CD4-positive, alpha-beta memory T cell (primary cell): ENCODE measurements around the gene IL4I1. TPM values are rescaled to one million over a fixed set of nuclear protein-coding genes. Genes with fewer than 3 reads are reported as not detected.

ENCODE experiments used
- CTCF ChIA-PET: fragments of 350-600 bp; sonication (Branson Sonifier 250); formaldehyde crosslinking; loops from one replicate; lab custom pipeline; 2021; ENCODE audit warnings: inconsistent platforms; ENCODE audit not compliant: partially characterized antibody; lab: Charles Lee
- POLR2A ChIA-PET: fragments of 350-600 bp; sonication (Branson Sonifier 250); formaldehyde crosslinking; loops from one replicate; lab custom pipeline; 2021; ENCODE audit not compliant: partially characterized antibody; lab: Charles Lee
- DNase-seq, 5 donors: peaks; one replicate each; pipeline versions ENCODE4 v3.0.0 to v3.0.0-alpha.2; 2020 to 2022; ENCODE audit warnings: mixed read lengths in 1 of 5
- H3K27ac ChIP-seq: one replicate; pipeline ENCODE4 v1.7.0; 2013; ENCODE audit warnings: low read depth, low read length
- H3K27me3 ChIP-seq: 2 replicates; pipeline ENCODE4 v1.7.0; 2013; ENCODE audit warnings: mild to moderate bottlenecking, low read length, moderate library complexity; ENCODE audit not compliant: insufficient read depth
- H3K36me3 ChIP-seq: 2 replicates; pipeline ENCODE4 v1.7.0; 2013; ENCODE audit warnings: mild to moderate bottlenecking, low read length, moderate library complexity; ENCODE audit not compliant: insufficient read depth
- H3K4me1 ChIP-seq: 2 replicates; pipeline ENCODE4 v1.7.0; 2013; ENCODE audit warnings: mild to moderate bottlenecking, low read length, moderate library complexity; ENCODE audit not compliant: insufficient read depth
- H3K4me3 ChIP-seq, 2 donors: one replicate each; pipeline ENCODE4 v1.7.0; 2013; ENCODE audit warnings: low read length in 2 of 2, mild to moderate bottlenecking in 1 of 2
- H3K9me3 ChIP-seq, 2 donors: one replicate each; pipeline ENCODE4 v1.7.0; 2013; ENCODE audit warnings: low read length in 2 of 2, control low read depth in 1 of 2; ENCODE audit not compliant: control insufficient read depth in 1 of 2
- H3K27ac Mint-ChIP-seq, 7 donors: one replicate each; pipeline ENCODE4 v1.8.0; 2020 to 2021; ENCODE audit warnings: mixed read lengths in 7 of 7, mild to moderate bottlenecking in 6 of 7, inconsistent platforms in 3 of 7, moderate library complexity in 3 of 7
- H3K27me3 Mint-ChIP-seq, 2 donors: one replicate each; pipeline ENCODE4 v1.8.0; 2020 to 2021; ENCODE audit warnings: mixed read lengths in 2 of 2
- H3K36me3 Mint-ChIP-seq, 2 donors: one replicate each; pipeline ENCODE4 v1.8.0; 2020 to 2021; ENCODE audit warnings: mixed read lengths in 2 of 2, inconsistent platforms in 1 of 2, mild to moderate bottlenecking in 1 of 2
- H3K4me1 Mint-ChIP-seq, 4 donors: one replicate each; pipeline ENCODE4 v1.8.0; 2020 to 2021; ENCODE audit warnings: mixed read lengths in 4 of 4, mild to moderate bottlenecking in 1 of 4
- H3K4me3 Mint-ChIP-seq, 8 donors: one replicate each; pipeline ENCODE4 v1.8.0; 2020 to 2021; ENCODE audit warnings: mixed read lengths in 8 of 8, mild to moderate bottlenecking in 7 of 8, moderate library complexity in 6 of 8, inconsistent platforms in 3 of 8
- H3K9me3 Mint-ChIP-seq, 8 donors: one replicate each; pipeline ENCODE4 v1.8.0; 2020 to 2021; ENCODE audit warnings: mixed read lengths in 8 of 8, mild to moderate bottlenecking in 5 of 8, inconsistent platforms in 3 of 8, moderate library complexity in 1 of 8
- intact Hi-C: fragments of 100-400 bp; cut with micrococcal nuclease; formaldehyde crosslinking; loops from one replicate; pipeline ENCODE4 v1.15.1; 2023
- polyA plus RNA-seq, 2 donors: library from polyadenylated mRNA; unstranded; fragments of 300-500 nt; fragmentation: Illumina TruSeq; gene quantifications; one replicate each; pipeline ENCODE4 v1.2.3, GENCODE V29; 2021
- total RNA-seq, 2 experiments: library from RNA; stranded (reverse); gene quantifications; one replicate each; pipeline ENCODE4 v1.2.3, GENCODE V29; 2021

The IL4I1 gene
- total and polyA plus RNA-seq, 4 experiments from 2014 or later: 2.6 to 10.4 (median 6.4) TPM

DNA sequence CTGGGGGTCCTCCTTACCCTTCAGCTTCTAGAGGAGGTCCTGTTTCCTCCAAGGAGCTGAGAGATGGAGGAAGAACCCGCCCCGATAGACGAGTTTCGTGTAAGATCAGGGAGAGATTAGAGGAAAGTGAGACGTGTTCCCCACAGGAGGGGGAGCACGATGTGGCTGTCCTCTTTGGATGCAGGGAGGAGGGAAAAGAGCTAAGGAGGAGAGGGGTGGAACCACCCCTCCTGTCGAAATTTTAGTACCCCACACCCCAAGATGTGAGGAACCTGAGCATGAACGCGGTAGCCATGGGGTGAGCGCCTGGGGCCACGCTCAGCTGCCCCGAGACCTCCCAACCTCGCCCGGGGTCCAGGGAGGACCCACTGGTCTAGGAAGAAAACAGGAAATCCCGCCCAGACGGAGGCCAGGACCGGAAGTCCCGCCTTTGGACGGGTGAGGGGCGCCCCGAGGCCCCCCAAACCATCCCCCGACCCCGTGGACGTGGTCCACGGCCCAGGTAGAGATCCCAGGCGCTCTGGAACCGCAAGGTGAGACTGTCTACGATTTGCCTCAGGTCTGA lies 20.7 kb downstream of the IL4I1 start:
- H3K36me3 Mint-ChIP-seq: peaks cover 10 to 16% of the 10 kb centered on the region in 2 donors
- H3K9me3 Mint-ChIP-seq: peaks cover 0 to 2% (median 0%) of the 10 kb centered on the region in 8 donors
- intact Hi-C loops: loop anchor here (2.0 to 5.0 kb wide), 5 partner anchors 21 to 379 kb away; partner anchors contain the start of genes IL4I1, PRMT1, PRR12 and RPS11
- H3K4me1 ChIP-seq: peaks cover 31% of the 10 kb centered on the region
- no peak overlapping the region for H3K4me3 Mint-ChIP-seq
- H3K4me3 ChIP-seq: peak overlapping the region; percentile 97 to 98
- H3K4me1 Mint-ChIP-seq: peaks cover 14 to 46% (median 21%) of the 10 kb centered on the region in 4 donors
- no peak overlapping the region for H3K27ac Mint-ChIP-seq
- ChIA-PET POLR2A (interaction anchor here (1.0 to 5.4 kb wide), 20 partner anchors 8 to 1543 kb away, joined by 3 to 73 read pairs (median 12); partner anchors contain the start of genes AP2A1, ATF5, BCL2L12 and FUZ), CTCF (interaction anchor here (1.1 to 1.6 kb wide), 2 partner anchors 16 to 158 kb away, joined by 3 read pairs; no protein-coding TSS in a partner anchor)
- DNase-seq: peak in 1 of 5 donors; percentile 58
- no peaks in the 10 kb centered on the region for H3K9me3 ChIP-seq
- no peaks in the 10 kb centered on the region for H3K27me3 Mint-ChIP-seq
- H3K27ac ChIP-seq: peak overlapping the region; percentile 95
- H3K27me3 ChIP-seq: no peaks in the 10 kb centered on the region
- peaks cover 17% of the 10 kb centered on the region for H3K36me3 ChIP-seq

DNA sequence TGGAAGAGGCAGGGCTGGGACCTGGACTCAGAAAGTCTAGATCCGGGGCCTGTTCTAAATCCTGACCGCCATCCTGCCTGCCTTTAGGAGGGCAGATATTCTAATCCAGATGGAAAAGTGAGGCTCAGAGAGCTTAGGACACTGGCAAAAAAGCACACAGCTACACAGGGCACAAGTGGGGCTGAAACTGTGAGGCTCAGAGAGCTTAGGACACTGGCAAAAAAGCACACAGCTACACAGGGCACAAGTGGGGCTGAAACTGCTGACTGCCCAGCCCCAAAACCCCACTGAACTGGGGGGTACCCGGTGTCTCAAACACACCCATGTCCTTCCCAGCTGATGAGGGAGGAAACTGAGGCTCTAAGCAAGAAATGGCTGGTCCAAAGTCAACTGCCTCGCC lies 21.5 kb downstream of the IL4I1 start:
- Mint-ChIP-seq H3K27ac (peak overlapping the region in 3 of 7 donors; percentile 70 to 90 (median 80)), H3K27me3 (no peaks in the 10 kb centered on the region), H3K9me3 (peaks cover 0 to 2% (median 0%) of the 10 kb centered on the region in 8 donors), H3K36me3 (peaks cover 10 to 12% of the 10 kb centered on the region in 2 donors), H3K4me1 (peaks cover 16 to 51% (median 25%) of the 10 kb centered on the region in 4 donors), H3K4me3 (peak overlapping the region in 2 of 8 donors; percentile 53 to 54)
- no peak overlapping the region for H3K4me3 ChIP-seq
- POLR2A ChIA-PET: interaction anchor here (1.1 to 5.4 kb wide), 12 partner anchors 7 to 380 kb away, joined by 3 to 73 read pairs (median 32); partner anchors contain the start of genes AP2A1, ATF5, FUZ and IL4I1
- DNase-seq: no peak
- CTCF ChIA-PET: no interaction called here
- peak overlapping the region; percentile 95 for H3K27ac ChIP-seq
- H3K4me1 ChIP-seq: peaks cover 38% of the 10 kb centered on the region
- intact Hi-C loops: loop anchor here (5.0 kb wide), 2 partner anchors 158 to 198 kb away; partner anchors contain the start of gene PRMT1
- no peaks in the 10 kb centered on the region for H3K27me3 ChIP-seq
- H3K9me3 ChIP-seq: no peaks in the 10 kb centered on the region
- peaks cover 9% of the 10 kb centered on the region for H3K36me3 ChIP-seq

DNA sequence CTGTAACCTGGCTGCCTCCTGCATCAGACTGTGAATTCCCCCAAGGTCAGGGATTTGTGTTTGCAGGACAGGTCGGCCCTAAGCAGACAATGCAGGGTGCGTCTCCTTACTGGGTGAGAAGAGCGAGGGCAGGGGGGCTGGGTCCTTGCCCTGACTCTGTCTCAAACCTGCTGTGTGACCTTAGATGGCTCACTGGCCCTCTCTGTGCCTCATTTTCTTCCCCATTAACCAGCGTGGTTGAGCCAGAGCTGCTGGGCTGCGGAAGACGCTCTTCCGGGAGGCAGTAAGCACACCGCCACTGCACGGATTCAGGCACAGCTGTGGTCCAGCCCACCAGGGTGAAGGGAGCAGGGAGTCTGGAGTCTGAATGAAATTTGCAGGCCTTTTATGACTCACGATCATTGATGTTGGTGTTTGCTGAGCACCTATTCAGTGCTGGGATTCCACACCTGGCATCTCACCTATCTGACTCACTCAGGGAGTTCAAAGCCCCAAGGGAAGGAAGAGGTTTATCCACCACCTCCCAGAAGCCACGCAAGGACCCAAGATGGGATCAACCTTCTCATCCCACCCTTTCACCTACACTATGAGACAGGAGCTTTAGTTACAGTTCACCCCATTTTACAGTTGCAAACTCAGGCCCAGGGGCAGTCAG lies 22.1 kb downstream of the IL4I1 start:
- ChIA-PET CTCF (no interaction called here), POLR2A (interaction anchor here (3.3 to 5.4 kb wide), 4 partner anchors 25 to 65 kb away, joined by 12 to 60 read pairs (median 36); partner anchors contain the start of genes FUZ, MED25 and PTOV1)
- Mint-ChIP-seq H3K4me3 (peak overlapping the region in 7 of 8 donors; percentile 17 to 59 (median 40)), H3K9me3 (peaks cover 0 to 2% (median 0%) of the 10 kb centered on the region in 8 donors), H3K4me1 (peaks cover 16 to 50% (median 27%) of the 10 kb centered on the region in 4 donors), H3K27ac (peak overlapping the region in 4 of 7 donors; percentile 23 to 90 (median 75)), H3K27me3 (no peaks in the 10 kb centered on the region), H3K36me3 (peaks cover 10 to 12% of the 10 kb centered on the region in 2 donors)
- Histone ChIP-seq H3K36me3 (peaks cover 7% of the 10 kb centered on the region), H3K27me3 (no peaks in the 10 kb centered on the region), H3K9me3 (no peaks in the 10 kb centered on the region), H3K4me1 (peaks cover 43% of the 10 kb centered on the region), H3K4me3 (no peak overlapping the region), H3K27ac (no peak overlapping the region)
- DNase-seq: no peak
- intact Hi-C loops: loop anchor here (5.0 kb wide), 2 partner anchors 157 to 197 kb away; partner anchors contain the start of gene PRMT1

DNA sequence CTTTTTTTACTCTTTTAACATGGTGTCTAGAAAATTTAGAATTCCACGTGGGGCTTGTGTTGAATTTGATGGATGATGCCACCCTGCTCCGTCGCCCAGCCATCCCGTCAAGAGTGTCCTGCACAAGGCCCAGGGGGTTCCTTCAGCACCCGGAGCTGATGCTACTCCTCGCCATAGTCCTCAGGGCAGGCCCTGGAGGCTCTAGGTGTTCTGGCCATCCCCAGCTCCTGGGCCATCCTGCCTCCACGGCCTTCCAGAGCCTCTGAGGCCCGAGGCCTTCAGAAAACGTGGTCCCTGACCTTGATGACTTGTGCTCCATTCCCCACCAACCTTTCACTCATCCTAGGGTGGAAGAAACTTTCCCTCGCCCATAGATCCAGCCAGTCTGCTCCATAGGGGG lies 22.9 kb downstream of the IL4I1 start:
- intact Hi-C loops: no loop called here
- Mint-ChIP-seq H3K27ac (peak overlapping the region in 1 of 7 donors; percentile 91), H3K4me1 (peaks cover 15 to 45% (median 24%) of the 10 kb centered on the region in 4 donors), H3K36me3 (peaks cover 3 to 6% of the 10 kb centered on the region in 2 donors), H3K4me3 (peak overlapping the region in 3 of 8 donors; percentile 14 to 44 (median 26)), H3K9me3 (peaks cover 0 to 2% (median 0%) of the 10 kb centered on the region in 8 donors), H3K27me3 (no peaks in the 10 kb centered on the region)
- H3K4me1 ChIP-seq: peaks cover 41% of the 10 kb centered on the region
- ChIA-PET CTCF (no interaction called here), POLR2A (interaction anchor here (1.0 kb wide), 1 partner anchor 23 kb away, joined by 3 read pairs; the partner anchor contains the start of gene PTOV1)
- no peak overlapping the region for H3K4me3 ChIP-seq
- DNase-seq: no peak
- no peaks in the 10 kb centered on the region for H3K36me3 ChIP-seq
- no peak overlapping the region for H3K27ac ChIP-seq
- no peaks in the 10 kb centered on the region for H3K27me3 ChIP-seq
- H3K9me3 ChIP-seq: no peaks in the 10 kb centered on the region

DNA sequence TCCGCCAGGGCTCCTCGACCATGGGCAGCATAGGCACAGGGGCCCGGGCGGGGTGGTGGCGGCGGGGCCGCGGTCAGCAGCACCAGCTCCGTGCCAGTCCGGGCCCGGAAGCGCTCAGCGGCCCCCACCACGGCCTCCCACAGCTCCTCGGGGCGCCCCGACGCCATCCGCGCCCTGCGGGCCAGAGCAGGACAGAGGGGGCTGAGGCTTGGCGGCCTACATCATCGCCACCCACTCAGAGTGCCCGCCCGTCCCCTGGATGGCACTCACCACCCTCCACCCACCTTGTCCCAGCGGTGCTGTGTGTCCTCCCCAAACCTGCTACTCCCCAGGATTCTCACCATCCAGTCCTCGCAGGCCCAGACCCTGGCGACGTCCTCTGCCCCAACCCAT lies 23.6 kb downstream of the IL4I1 start:
- H3K9me3 Mint-ChIP-seq: peaks cover 0 to 3% (median 0%) of the 10 kb centered on the region in 8 donors
- peaks cover 2 to 4% of the 10 kb centered on the region in 2 donors for H3K36me3 Mint-ChIP-seq
- no peaks in the 10 kb centered on the region for H3K27me3 Mint-ChIP-seq
- CTCF ChIA-PET: no interaction called here
- no peaks in the 10 kb centered on the region for H3K27me3 ChIP-seq
- H3K4me1 ChIP-seq: peaks cover 41% of the 10 kb centered on the region
- peak overlapping the region in 1 of 8 donors; percentile 10 for H3K4me3 Mint-ChIP-seq
- no peak overlapping the region for H3K27ac ChIP-seq
- POLR2A ChIA-PET: interaction anchor here (1.0 kb wide), 1 partner anchor 22 kb away, joined by 3 read pairs; the partner anchor contains the start of gene PTOV1
- DNase-seq: no peak
- intact Hi-C loops: no loop called here
- no peak overlapping the region for H3K4me3 ChIP-seq
- H3K36me3 ChIP-seq: no peaks in the 10 kb centered on the region
- no peak overlapping the region for H3K27ac Mint-ChIP-seq
- H3K4me1 Mint-ChIP-seq: peaks cover 13 to 38% (median 20%) of the 10 kb centered on the region in 4 donors
- no peaks in the 10 kb centered on the region for H3K9me3 ChIP-seq

DNA sequence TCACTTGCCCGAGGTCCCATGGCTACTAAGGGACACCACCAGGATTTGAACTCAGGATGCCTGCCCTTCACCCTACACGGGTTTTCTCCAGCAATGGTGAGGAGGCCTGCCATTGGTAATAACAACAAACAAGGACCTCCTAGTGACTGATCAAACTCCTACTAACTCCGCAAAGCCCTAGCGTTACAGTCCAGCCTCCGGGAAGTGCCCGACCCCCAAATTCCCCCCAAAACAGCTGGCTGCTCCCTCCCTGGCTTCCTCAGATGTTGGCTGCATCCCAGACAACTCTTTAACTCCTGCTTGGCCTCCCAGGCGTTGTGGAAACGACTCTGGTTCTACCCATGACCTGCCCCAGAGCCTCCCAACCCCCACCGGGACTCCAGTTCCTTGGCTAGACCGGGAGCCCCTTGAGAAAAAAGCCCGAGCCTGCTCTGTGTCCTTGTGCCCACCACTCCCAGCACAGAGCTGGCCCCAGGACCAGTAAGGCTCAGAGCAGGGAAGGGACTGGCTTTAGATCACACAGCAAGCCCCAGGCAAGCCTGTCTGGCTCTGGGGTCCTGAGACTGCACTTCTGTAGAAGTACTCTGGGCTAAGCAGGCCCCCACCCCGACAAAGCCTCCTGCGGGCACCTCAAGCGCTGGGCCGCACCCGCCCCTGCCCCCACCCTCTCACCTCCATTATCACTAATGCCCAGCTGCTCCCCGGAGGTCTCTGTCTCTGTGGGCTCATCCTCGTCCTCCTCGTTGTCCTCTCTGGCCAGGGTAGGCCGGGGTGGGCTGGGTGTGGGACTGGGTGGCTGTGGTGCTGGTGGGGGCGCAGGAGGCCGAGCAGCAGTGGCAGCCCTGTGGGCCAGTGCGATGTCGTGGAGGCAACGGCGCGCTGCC lies 24.2 kb downstream of the IL4I1 start:
- Mint-ChIP-seq H3K36me3 (peaks cover 0 to 4% of the 10 kb centered on the region in 2 donors), H3K27me3 (no peaks in the 10 kb centered on the region), H3K4me1 (peaks cover 12 to 34% (median 20%) of the 10 kb centered on the region in 4 donors), H3K27ac (peak overlapping the region in 3 of 7 donors; percentile 33 to 90 (median 78)), H3K9me3 (peaks cover 0 to 3% (median 0%) of the 10 kb centered on the region in 8 donors), H3K4me3 (peak overlapping the region in 4 of 8 donors; percentile 1 to 35 (median 23))
- Histone ChIP-seq H3K36me3 (no peaks in the 10 kb centered on the region), H3K27ac (no peak overlapping the region), H3K4me1 (peaks cover 46% of the 10 kb centered on the region), H3K27me3 (no peaks in the 10 kb centered on the region), H3K9me3 (no peaks in the 10 kb centered on the region), H3K4me3 (no peak overlapping the region)
- intact Hi-C loops: no loop called here
- no peak for DNase-seq
- POLR2A ChIA-PET: interaction anchor here (0.7 to 1.0 kb wide), 2 partner anchors 68 to 106 kb away, joined by 3 read pairs; partner anchors contain the start of gene AP2A1
- CTCF ChIA-PET: no interaction called here
